NCI-H1694 (cell line): ENCODE data around the gene CDK12.
"Not testable (repeated sequence)": the region's sequence is repeated elsewhere in the genome, so short reads cannot be mapped to it uniquely, and the experiment has no call there.

Experiments
- DNase-seq: peaks from one replicate; lab custom pipeline; 2025; lab: John Stamatoyannopoulos, UW

The CDK12 gene

GRCh38 chr17:39496921-39497320 lies 35.6 kb downstream of the CDK12 start:
- not testable (repeated sequence) for DNase-seq

GRCh38 chr17:39507511-39507910 lies 46.2 kb downstream of the CDK12 start:
- DNase-seq = no peak

- DNase-seq = no peak
These were observed 47.7 kb downstream of the CDK12 start for GRCh38 chr17:39508987-39509386.

GRCh38 chr17:39513309-39513708 lies 52.0 kb downstream of the CDK12 start:
- DNase-seq = no peak

- no peak for DNase-seq
These were observed 52.6 kb downstream of the CDK12 start for GRCh38 chr17:39513915-39514314.

- no peak for DNase-seq
These were observed 55.9 kb downstream of the CDK12 start for GRCh38 chr17:39517224-39517623.

GRCh38 chr17:39525801-39526506 lies 64.7 kb downstream of the CDK12 start:
- no peak for DNase-seq

- DNase-seq = peak; percentile 70
These were observed 66.0 kb downstream of the CDK12 start for GRCh38 chr17:39527220-39527813.

- DNase-seq = no peak
These were observed 68.2 kb downstream of the CDK12 start for GRCh38 chr17:39529455-39529854.

GRCh38 chr17:39530513-39530912 lies 69.2 kb downstream of the CDK12 start:
- DNase-seq = no peak

GRCh38 chr17:39531252-39531651 lies 70.0 kb downstream of the CDK12 start:
- no peak for DNase-seq

- DNase-seq = no peak
These were observed 72.6 kb downstream of the CDK12 start for GRCh38 chr17:39533891-39534290.

GRCh38 chr17:39534768-39535405 lies 73.6 kb downstream of the CDK12 start:
- DNase-seq = no peak

- no peak for DNase-seq
These were observed 75.2 kb downstream of the CDK12 start for GRCh38 chr17:39536468-39536867.

- not testable (repeated sequence) for DNase-seq
These were observed 76.1 kb downstream of the CDK12 start for GRCh38 chr17:39537364-39537763.

- DNase-seq = no peak
These were observed 77.6 kb downstream of the CDK12 start for GRCh38 chr17:39538866-39539265.

GRCh38 chr17:39540611-39541010 lies 79.3 kb downstream of the CDK12 start:
- DNase-seq = no peak

- no peak for DNase-seq
These were observed 80.4 kb downstream of the CDK12 start for GRCh38 chr17:39541652-39542051.

GRCh38 chr17:39543176-39543575 lies 81.9 kb downstream of the CDK12 start:
- DNase-seq = no peak

GRCh38 chr17:39543664-39544063 lies 82.4 kb downstream of the CDK12 start:
- DNase-seq = no peak

- DNase-seq = not testable (repeated sequence)
These were observed 83.1 kb downstream of the CDK12 start for GRCh38 chr17:39544361-39544760.

GRCh38 chr17:39547713-39548478 lies 86.6 kb downstream of the CDK12 start:
- peak; percentile 79 for DNase-seq
